Ishikawa (cell line): Measurements from ENCODE around the gene ANTXR1.

Source experiments
- CEBPB ChIP-seq: IDR thresholded peaks from 2 replicates; pipeline ENCODE4 v1.6.1; 2012
- CREB1 ChIP-seq: IDR thresholded peaks from 2 replicates; pipeline ENCODE4 v1.6.1; 2012; ENCODE audit warnings: low read depth
- EGR1 ChIP-seq: IDR thresholded peaks from 2 replicates; pipeline ENCODE4 v1.6.1; 2012
- EP300 ChIP-seq: IDR thresholded peaks from 2 replicates; pipeline ENCODE4 v1.6.1; 2012; ENCODE audit warnings: borderline replicate concordance
- FOXM1 ChIP-seq: IDR thresholded peaks from 2 replicates; pipeline ENCODE4 v1.6.1; 2012; ENCODE audit warnings: low read depth, borderline replicate concordance
- NFIC ChIP-seq: IDR thresholded peaks from 2 replicates; pipeline ENCODE4 v1.6.1; 2012
- RAD21 ChIP-seq: IDR thresholded peaks from 2 replicates; pipeline ENCODE4 v1.6.1; 2012; ENCODE audit warnings: low read depth
- REST ChIP-seq: IDR thresholded peaks from 2 replicates; pipeline ENCODE4 v1.6.1; 2012; ENCODE audit warnings: low read depth, mild to moderate bottlenecking
- TAF1 ChIP-seq: IDR thresholded peaks from 2 replicates; pipeline ENCODE4 v1.6.1; 2012; ENCODE audit warnings: low read depth, mild to moderate bottlenecking
- TCF12 ChIP-seq: IDR thresholded peaks from 2 replicates; pipeline ENCODE4 v1.6.1; 2012; ENCODE audit warnings: low read depth
- TEAD4 ChIP-seq: IDR thresholded peaks from 2 replicates; pipeline ENCODE4 v1.6.1; 2012
- YY1 ChIP-seq: IDR thresholded peaks from 2 replicates; pipeline ENCODE4 v1.6.1; 2012; ENCODE audit warnings: low read depth
- ZBTB7A ChIP-seq: IDR thresholded peaks from 2 replicates; pipeline ENCODE4 v1.6.1; 2012; ENCODE audit warnings: low read depth
- TF ChIP-seq, protein P1 (sequence below): IDR thresholded peaks from 2 replicates; pipeline ENCODE4 v1.6.1; 2012
- TF ChIP-seq, protein P2 (sequence below): IDR thresholded peaks from 2 replicates; pipeline ENCODE4 v1.6.1; 2012

Gene ANTXR1

DNA sequence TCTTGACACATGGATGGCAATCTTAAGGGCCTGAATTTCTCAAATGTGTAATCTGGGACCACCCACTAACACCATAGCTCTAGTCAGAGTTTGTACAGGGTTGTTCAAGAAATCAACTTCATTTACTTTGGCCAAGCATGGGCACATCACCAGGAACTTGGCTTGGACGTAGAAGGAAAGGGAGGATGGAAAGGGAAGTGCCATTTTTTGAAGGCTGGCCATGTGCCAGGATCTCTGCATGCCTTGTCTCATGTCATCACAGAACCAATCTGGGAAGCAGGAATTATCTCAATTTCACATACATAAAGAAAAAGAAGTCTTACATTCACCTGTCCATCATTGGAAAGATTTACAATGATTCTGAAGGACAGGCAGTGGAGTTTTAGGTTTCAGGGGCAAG lies 128.1 kb downstream of the ANTXR1 start:
- TF ChIP-seq TAF1 (no peak), EGR1 (no peak), ZBTB7A (no peak), FOXM1 (no peak), NFIC (no peak), YY1 (no peak), TEAD4 (no peak), CREB1 (no peak), EP300 (no peak), RAD21 (no peak), TCF12 (no peak), CEBPB (no peak), REST (no peak)
- TF ChIP-seq, protein P1, sequence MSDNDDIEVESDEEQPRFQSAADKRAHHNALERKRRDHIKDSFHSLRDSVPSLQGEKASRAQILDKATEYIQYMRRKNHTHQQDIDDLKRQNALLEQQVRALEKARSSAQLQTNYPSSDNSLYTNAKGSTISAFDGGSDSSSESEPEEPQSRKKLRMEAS, result no peak
- TF ChIP-seq, protein P2, sequence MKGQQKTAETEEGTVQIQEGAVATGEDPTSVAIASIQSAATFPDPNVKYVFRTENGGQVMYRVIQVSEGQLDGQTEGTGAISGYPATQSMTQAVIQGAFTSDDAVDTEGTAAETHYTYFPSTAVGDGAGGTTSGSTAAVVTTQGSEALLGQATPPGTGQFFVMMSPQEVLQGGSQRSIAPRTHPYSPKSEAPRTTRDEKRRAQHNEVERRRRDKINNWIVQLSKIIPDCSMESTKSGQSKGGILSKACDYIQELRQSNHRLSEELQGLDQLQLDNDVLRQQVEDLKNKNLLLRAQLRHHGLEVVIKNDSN, result no peak

GRCh38 chr2:69143748-69144360 lies 130.9 kb downstream of the ANTXR1 start:
- TF ChIP-seq TEAD4 (peak; percentile 19; the same call in 1 of the 2 replicates), YY1 (no peak)

GRCh38 chr2:69145204-69145603 lies 132.2 kb downstream of the ANTXR1 start:
- TF ChIP-seq EP300 (no peak), ZBTB7A (no peak), EGR1 (no peak), CREB1 (no peak), TAF1 (no peak), TCF12 (no peak), YY1 (no peak), CEBPB (no peak), REST (no peak), FOXM1 (no peak), TEAD4 (no peak), NFIC (no peak), RAD21 (no peak)
- TF ChIP-seq, protein P1, result no peak
- TF ChIP-seq, protein P2, result no peak

DNA sequence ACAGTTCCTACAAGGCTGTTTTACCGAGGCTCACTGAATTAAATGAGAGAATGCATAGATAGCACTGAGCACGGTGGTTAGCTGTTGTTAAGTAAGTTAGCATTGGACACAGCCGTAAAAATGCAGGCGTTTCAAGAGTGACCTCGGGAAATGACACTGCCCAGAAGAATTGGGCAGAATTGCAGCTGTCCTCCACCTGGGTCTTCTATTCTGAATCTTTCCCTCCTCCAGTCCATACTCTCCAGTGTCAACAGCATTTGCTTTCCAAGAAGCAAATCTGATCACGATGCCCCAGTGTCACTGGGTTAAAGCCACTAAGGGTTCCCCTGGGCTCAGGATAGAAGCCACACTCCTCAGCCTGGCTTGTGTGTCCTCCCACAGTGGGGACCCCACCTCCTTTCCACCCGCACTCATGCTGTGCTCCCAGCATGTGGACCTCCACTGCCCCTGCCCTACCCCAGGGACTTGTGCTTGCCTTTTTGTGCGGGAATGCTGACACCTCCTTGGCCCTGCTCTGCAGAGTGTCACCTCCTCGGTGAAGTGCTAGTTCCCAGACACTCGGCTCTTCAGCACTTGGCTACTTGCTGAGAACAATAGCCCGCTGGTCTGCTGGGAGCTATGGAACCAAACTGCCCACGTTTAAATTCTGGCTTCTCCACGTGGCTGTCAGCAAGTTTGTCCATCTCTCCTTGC lies 135.0 kb downstream of the ANTXR1 start:
- TF ChIP-seq YY1, result no peak
- TF ChIP-seq TEAD4, result no peak
- TF ChIP-seq, protein P2, result no peak
- no peak for TF ChIP-seq EP300
- no peak for TF ChIP-seq REST
- TF ChIP-seq EGR1, result no peak
- TF ChIP-seq RAD21, result no peak
- no peak for TF ChIP-seq TCF12
